ENCODE results near the gene PEX3. TPM values are rescaled to one million over a fixed set of nuclear protein-coding genes. Genes with fewer than 3 reads are reported as not detected.
"Not testable (repeated sequence)": the region's sequence is repeated elsewhere in the genome, so short reads cannot be mapped to it uniquely, and the experiment has no call there.

PEX3 gene
- 16.5 TPM for polyA plus RNA-seq (2013, experiment 1 of 2; ENCODE audit: insufficient read length)
- 14.7 TPM for polyA plus RNA-seq (2013, experiment 2 of 2; ENCODE audit: insufficient read length)

DNA sequence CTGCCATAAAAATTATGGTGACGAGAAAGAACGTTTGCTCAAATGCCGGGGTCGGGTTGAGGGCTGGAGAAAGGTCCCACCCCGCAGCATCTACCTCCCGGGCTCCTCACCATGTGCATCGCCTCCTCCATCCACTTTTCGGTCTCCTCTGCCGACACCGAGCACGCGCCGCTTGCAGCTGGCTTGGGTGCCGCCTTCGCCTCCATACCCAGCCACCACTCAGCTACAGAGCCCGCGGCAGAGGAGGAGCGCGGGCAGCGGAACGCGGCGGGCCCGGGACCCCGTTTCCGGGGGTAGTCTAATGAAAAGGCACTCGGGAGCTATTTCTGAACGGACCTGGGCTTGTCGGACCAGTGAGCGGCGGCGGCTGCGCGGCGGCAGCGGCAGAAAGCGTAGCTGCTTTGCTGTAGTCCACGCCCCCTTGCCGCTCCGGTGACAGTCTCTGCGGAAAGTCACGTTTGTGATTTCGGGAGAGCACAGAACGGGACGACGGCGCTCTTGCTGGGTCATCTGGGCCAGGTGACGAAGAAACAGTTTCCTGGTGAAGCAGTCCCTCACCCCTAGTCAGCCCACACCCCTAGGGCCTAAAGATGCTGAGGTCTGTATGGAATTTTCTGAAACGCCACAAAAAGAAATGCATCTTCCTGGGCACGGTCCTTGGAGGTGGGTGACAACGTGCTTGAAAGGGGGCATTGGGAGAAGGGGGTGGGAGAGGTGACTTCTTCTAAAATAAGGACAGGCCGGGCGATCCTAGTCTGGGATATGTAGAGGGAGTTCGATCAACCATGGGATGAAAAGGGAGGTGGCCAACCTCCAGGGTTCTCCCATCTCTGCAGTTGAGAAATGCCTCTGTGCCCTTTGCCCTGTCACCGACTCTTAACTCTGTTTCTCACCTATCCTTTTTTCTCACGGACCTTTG, at the start of gene PEX3, which contains the start of gene ADAT2:
TSS of gene PEX3 (plus strand) at position 353 of the 919 bp plus-strand sequence. CDS start at position 591, 238 bp downstream.
TSS of gene ADAT2 (minus strand) at position 243 of the 919 bp plus-strand sequence. CDS start at position 206, 37 bp downstream.
- peak; percentile 93 for DNase-seq

DNA sequence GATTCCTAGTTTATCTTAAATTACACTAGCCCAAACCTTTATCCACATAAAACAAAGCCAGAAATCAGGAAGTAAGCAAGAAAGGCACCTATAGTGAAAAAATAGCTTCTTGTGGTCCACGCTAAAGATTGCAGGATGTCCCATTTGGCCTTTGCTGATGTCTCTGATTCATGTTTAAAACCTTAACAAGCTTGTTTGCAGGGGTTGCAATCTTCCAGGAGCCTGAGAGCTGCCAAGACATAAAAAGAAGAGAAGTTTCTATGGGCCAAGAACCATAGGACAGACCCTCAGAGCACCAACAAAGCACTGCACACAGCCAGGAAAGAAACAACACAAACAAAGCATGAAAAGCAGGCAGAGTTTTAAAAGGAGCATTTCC, 49.5 kb upstream of the PEX3 start:
- no peak for DNase-seq

DNA sequence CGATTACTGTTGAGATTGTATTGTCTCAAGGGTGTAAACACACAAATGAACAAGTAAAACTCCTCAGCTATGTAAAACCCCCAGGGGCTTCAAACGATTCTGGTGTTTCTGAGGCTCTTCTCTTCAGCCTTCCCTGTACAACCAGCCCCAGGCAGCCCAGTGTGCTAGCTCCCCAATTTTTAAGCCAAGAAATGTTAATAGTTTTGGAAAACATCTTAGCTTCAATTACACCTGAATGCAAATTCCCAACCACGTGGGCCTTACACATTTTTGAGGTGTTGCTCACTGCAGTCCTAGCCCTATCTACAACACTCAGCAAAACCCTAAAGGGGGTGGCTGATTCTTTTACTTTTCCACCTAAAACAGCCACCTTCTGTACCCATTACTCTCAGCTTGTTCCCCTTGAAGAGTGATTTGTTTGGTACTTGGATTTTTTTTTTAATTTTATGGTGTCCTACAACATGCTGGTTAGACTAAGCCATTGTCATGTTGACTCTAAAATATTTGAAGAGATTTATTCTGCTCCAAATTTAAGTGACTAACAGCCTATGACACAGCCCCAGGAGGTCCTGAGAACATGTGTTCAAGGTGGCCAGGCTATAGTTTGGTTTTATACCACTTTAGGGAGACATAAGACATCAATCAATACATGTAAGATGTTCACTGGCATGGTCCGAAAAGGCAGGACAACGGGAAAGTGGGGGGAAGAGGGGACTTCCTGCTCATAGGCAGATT, 48.8 kb upstream of the PEX3 start:
- DNase-seq, result no peak

DNA sequence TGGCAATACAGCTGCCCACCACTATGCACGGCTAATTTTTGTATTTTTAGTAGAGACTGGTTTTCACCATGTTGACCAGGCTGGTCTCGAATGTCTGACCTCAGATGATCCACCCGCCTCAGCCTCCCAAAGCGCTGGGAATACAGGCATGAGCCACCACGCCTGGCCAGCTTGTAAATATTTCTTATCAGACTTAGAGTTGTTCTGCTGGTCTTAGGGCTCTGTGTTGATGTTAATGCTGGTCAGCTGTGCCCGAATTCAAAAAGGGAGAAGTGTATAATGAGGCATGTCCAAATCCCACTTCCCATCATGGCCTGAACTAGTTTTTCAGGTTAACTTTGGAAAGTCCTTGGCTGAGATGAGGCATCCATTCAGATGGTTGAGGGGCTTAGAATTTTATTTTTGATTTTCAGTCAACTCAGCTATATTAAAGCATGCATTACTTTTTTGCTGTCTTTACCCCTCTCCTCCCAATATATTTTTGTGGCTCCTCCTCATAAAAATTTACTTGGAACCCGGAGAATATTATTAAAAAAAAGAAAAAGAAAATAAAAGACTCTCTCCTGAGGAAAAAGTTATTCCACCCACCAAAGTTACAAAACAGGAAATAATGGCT, 47.8 kb upstream of the PEX3 start:
- DNase-seq, result no peak

- DNase-seq, result peak; percentile 47
Measured at GRCh38 chr6:143405373-143406154, 45.0 kb upstream of the PEX3 start.

GRCh38 chr6:143406673-143407072, 43.9 kb upstream of the PEX3 start:
- DNase-seq, result no peak

DNA sequence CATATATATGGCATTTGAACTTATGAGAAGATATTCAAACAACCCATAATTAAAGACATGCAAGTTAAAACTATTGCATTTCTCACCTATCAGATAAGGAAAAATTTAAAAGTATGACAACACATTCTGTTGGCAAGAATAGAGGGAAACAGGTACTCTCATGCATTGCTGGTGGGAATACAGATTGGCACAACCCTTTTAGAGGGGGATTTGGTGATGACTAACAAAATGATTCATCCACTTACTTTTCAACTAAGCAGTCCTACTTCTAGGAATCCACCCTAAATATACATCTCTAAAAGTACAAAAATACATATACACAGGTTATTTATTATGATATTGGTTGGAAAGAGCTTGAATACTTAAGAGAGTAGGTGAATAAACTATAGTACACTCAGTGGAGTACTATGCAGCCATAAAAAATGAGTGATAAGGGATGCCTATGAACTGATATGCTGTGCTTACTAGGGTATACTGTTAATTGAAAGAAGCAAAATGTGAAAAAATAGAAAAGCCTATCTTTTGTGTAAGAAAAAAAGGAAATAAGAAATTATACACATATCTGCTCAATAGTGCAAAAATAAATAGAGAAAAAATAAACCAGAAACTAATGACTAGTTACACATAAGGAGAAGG, 42.3 kb upstream of the PEX3 start:
- DNase-seq, result no peak

- no peak for DNase-seq
Measured at GRCh38 chr6:143408787-143409162, 41.8 kb upstream of the PEX3 start.

DNA sequence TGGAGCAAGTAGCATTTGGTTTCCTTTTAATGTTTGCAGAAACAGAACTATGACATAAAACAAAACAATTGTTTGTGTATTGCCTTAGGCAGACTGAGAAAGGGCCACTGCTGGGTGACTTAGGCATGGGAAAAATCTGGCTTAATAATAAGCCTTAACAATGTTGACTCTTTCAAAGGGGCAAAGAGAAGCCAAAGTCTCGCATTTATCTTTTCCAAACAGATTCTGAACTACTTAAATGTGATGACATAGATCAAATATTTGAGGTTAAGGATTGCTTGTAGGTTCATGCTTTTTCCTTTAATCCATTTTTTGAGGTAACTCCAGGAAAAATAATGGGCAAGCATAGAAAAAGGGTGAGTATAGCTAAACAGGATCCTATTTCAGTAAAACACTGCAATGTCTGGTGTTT, 39.7 kb upstream of the PEX3 start:
- DNase-seq, result peak; percentile 72

DNA sequence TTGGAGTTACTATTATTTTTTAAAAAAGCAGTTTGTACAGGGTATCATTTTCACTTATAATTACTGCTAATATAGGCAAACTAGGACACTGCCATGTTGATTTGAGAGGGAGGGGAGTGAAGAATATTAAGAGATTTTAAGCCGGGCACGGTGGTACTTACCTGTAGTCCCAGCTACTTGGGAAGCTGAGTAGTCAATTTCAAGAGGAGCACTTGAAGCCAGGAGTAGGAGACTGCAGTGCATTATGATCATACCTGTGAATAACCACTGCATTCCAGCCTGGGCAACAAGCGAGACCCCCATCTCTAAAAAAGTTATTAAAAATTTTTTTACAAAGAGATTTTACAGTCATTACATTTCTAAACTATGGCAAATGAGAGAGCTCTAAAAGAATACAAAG, 35.8 kb upstream of the PEX3 start:
- no peak for DNase-seq

- DNase-seq, result no peak
Measured at GRCh38 chr6:143419526-143419925, 31.1 kb upstream of the PEX3 start.

- DNase-seq, result peak; percentile 40
Measured at GRCh38 chr6:143426026-143426425, 24.6 kb upstream of the PEX3 start.

GRCh38 chr6:143427109-143427817, 23.3 kb upstream of the PEX3 start:
- DNase-seq, result peak; percentile 81

DNA sequence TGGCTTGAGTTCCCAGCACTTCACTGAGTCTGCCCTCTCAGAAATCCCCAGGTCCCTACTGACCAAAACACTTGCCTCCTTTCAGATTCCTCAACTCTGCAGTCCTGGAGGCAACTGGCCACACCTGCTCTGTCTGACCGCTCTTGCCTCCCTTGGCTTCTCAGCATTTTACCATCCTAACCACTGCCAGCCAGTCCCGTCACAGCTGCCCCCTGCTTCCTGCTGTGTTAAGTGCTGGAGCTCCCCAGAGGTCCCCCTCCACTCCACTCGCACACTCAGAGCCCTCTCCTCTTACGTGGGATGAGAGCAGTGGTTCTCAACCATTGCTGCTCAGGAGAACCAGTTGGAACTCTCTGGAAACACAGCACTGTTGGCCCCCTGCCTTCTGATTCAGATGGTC, 20.6 kb upstream of the PEX3 start:
- DNase-seq, result no peak

DNA sequence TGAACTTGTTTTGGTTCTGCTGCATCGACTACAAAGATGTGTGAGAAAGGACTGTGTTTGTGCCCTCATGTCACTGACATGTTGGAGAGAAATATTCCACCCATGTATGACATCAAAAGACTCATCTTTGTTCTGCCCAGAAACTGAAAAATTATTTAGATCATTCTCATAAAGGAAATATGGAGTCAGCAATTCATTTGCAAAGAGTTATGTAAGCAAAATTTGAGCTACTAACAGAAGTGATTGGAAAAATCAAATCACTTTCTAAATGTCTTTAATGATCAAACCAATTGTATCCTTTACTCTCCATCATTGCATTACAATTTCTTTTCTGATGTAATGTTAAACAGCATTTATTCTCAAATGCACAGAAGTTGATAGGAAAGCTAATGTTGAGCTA, 19.4 kb upstream of the PEX3 start:
- DNase-seq, result no peak

- DNase-seq, result no peak
Measured at GRCh38 chr6:143432588-143432987, 18.0 kb upstream of the PEX3 start.

DNA sequence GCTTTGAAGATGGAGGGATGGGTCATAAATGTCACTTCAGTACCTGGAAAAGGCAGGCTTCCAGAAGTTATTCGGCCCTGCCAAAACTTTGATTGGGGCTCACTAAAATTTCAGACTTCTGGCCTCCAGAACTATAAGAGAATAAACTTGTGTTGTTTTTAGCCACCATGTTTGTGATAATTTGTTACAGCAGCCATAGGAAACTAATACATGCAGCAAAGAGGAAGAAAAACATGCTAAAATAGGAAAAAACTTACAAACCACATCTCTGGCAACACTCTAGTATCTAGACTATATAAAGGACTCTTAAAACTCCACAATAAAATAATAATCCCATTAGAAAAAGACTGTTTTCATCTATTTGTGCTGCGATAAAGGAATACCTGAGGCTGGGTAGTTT, 9.6 kb upstream of the PEX3 start:
- no peak for DNase-seq

GRCh38 chr6:143441680-143442545, 8.7 kb upstream of the PEX3 start:
- DNase-seq, result no peak

- DNase-seq, result no peak
Measured at GRCh38 chr6:143443096-143443495, 7.5 kb upstream of the PEX3 start.

- DNase-seq, result not testable (repeated sequence)
Measured at GRCh38 chr6:143447865-143448264, 2.7 kb upstream of the PEX3 start.

Measured in fibroblast of skin of back (primary cell).